ENCODE measurements around the gene CR1. TPM values are rescaled to one million over a fixed set of nuclear protein-coding genes. Genes with fewer than 3 reads are reported as not detected.

CR1 gene
- total and polyA plus RNA-seq, 9 of the 15 experiments (the other 6 are each of a cell fraction or from before 2014, with no cell fraction given), result 0.07 to 0.47 (median 0.18) TPM

- no peak for TF ChIP-seq WHSC1 (IDR thresholded peaks at IDR 0.05; ENCODE audit: low read length)
- no peak for TF ChIP-seq THRB (CRISPR knock-in tag; conservative IDR thresholded peaks at IDR 0.05)
- no peak for TF ChIP-seq ZNF280A (IDR thresholded peaks at IDR 0.05; ENCODE audit: low read depth, partially characterized antibody)
- TF ChIP-seq BACH1 (tag; IDR thresholded peaks at IDR 0.05), result no peak
- TF ChIP-seq NEUROD1 (IDR thresholded peaks at IDR 0.05; ENCODE audit: borderline replicate concordance, low read depth, low read length, partially characterized antibody), result no peak
- TF ChIP-seq NELFE (IDR thresholded peaks at IDR 0.05; ENCODE audit: insufficient read depth, insufficient read length), result no peak
- TF ChIP-seq, protein P1, sequence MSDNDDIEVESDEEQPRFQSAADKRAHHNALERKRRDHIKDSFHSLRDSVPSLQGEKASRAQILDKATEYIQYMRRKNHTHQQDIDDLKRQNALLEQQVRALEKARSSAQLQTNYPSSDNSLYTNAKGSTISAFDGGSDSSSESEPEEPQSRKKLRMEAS (CRISPR knock-in tag; IDR thresholded peaks at IDR 0.05), result peak; percentile 89
- no peak for TF ChIP-seq SNIP1 (IDR thresholded peaks at IDR 0.05; ENCODE audit: low read depth)
- TF ChIP-seq, protein P2, sequence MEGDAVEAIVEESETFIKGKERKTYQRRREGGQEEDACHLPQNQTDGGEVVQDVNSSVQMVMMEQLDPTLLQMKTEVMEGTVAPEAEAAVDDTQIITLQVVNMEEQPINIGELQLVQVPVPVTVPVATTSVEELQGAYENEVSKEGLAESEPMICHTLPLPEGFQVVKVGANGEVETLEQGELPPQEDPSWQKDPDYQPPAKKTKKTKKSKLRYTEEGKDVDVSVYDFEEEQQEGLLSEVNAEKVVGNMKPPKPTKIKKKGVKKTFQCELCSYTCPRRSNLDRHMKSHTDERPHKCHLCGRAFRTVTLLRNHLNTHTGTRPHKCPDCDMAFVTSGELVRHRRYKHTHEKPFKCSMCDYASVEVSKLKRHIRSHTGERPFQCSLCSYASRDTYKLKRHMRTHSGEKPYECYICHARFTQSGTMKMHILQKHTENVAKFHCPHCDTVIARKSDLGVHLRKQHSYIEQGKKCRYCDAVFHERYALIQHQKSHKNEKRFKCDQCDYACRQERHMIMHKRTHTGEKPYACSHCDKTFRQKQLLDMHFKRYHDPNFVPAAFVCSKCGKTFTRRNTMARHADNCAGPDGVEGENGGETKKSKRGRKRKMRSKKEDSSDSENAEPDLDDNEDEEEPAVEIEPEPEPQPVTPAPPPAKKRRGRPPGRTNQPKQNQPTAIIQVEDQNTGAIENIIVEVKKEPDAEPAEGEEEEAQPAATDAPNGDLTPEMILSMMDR (IDR thresholded peaks at IDR 0.05 in 2 of 3, conservative IDR thresholded peaks at IDR 0.05 in 1 of 3; ENCODE audit: insufficient read depth in 2 of 3, low read depth in 1 of 3, low read length in 3 of 3), result peak; percentile 52 to 64 (median 61)
- no peak for TF ChIP-seq ZNF212 (CRISPR knock-in tag; IDR thresholded peaks at IDR 0.05)
- no peak for TF ChIP-seq TCFL5 (CRISPR knock-in tag; conservative IDR thresholded peaks at IDR 0.05)
- no peak for TF ChIP-seq SETDB1 (IDR thresholded peaks at IDR 0.05; ENCODE audit: low read length)
- no peak for TF ChIP-seq AFF4 (CRISPR knock-in tag; IDR thresholded peaks at IDR 0.05)
- no peak for TF ChIP-seq ZNF316 (IDR thresholded peaks at IDR 0.05)
These were observed 41.7 kb upstream of the CR1 start, which contains the start of gene CR2 (continued) for GRCh38 chr1:207454046-207454964.
